HepG2 (cell line): Measurements from ENCODE around the gene WLS. TPM values are rescaled to one million over a fixed set of nuclear protein-coding genes. Genes with fewer than 3 reads are reported as not detected.

Source experiments
- ATAC-seq: fragments of 200-7000 bp; cut with Tn5 transposase; 3 replicates; pipeline ENCODE4 v1.9.1; 2020; ENCODE audit warnings: mild to moderate bottlenecking, moderate library complexity
- BruUV-seq: library from RNA; stranded (reverse); fragments of 400-500 nt; replicated peaks from 2 replicates; lab custom pipeline; 2021; lab: Mats Ljungman, UMichigan
- CTCF ChIA-PET: fragments of 300-600 bp; formaldehyde crosslinking; extraction: SDS; loops from one replicate; lab custom pipeline; 2021; ENCODE audit warnings: low total read pairs, inconsistent platforms, low intra/inter-chr PET ratio; lab: Yijun Ruan, JAX
- POLR2A ChIA-PET: fragments of 350-600 bp; sonication (Branson Sonifier 250); formaldehyde crosslinking; loops from one replicate; lab custom pipeline; 2020; ENCODE audit warnings: antibody characterized with exemption, inconsistent platforms; lab: Yijun Ruan, JAX
- DNase-seq: peaks from one replicate; pipeline ENCODE4 v3.0.0-alpha.2; 2015; ENCODE audit warnings: low spot score
- FAIRE-seq: peaks from 3 replicates; lab custom pipeline; 2011; peaks lifted over from hg19 to GRCh38; lab: Jason Lieb, UNC
- H2AFZ ChIP-seq: one replicate; pipeline ENCODE4 v1.6.1; 2011; ENCODE audit warnings: low read length, inconsistent platforms
- H3K27ac ChIP-seq: fragments of 300-600 bp; 3 replicates; pipeline ENCODE4 v1.8.0; 2011; ENCODE audit warnings: mixed run types, mild to moderate bottlenecking, mixed read lengths, low read length, inconsistent platforms; ENCODE audit not compliant: insufficient read depth; ENCODE audit errors: extremely low read length
- H3K27me3 ChIP-seq, 2 experiments: fragments of 200-600 bp in 1 of 2; 2 replicates in 1 of 2; 3 replicates in 1 of 2; pipeline versions ENCODE4 v1.6.0 to v1.8.0; 2011; ENCODE audit warnings: low read length in 2 of 2, mild to moderate bottlenecking in 2 of 2, moderate library complexity in 2 of 2, inconsistent platforms in 1 of 2; ENCODE audit not compliant: insufficient read depth in 2 of 2, control insufficient read depth in 1 of 2
- H3K36me3 ChIP-seq, 2 experiments: fragments of 200-600 bp in 1 of 2; replicated peaks in 1 of 2; 2 replicates in 1 of 2; 3 replicates in 1 of 2; pipeline versions ENCODE4 v1.5.1 to v1.8.0; 2011; ENCODE audit warnings: low read length in 2 of 2, inconsistent platforms in 1 of 2; ENCODE audit not compliant: insufficient read depth in 2 of 2, control insufficient read depth in 1 of 2
- H3K4me1 ChIP-seq: 2 replicates; pipeline ENCODE4 v1.5.1; 2012; ENCODE audit warnings: low read length, inconsistent platforms; ENCODE audit not compliant: insufficient read depth
- H3K4me2 ChIP-seq: 2 replicates; pipeline ENCODE4 v1.6.0; 2011; ENCODE audit warnings: low read depth, low read length, inconsistent platforms
- H3K4me3 ChIP-seq, 3 experiments: fragments of 200-600 bp in 1 of 3; sonication (generic), shearing (Covaris generic) in 1 of 3; replicated peaks in 1 of 3; 2 replicates each; pipeline ENCODE4 v1.5.1; 2011 to 2016; ENCODE audit warnings: low read length in 3 of 3, inconsistent platforms in 2 of 3, low read depth in 2 of 3, mild to moderate bottlenecking in 2 of 3, control low read depth in 1 of 3, mixed read lengths in 1 of 3; ENCODE audit not compliant: insufficient read depth in 1 of 3
- H3K79me2 ChIP-seq: one replicate; pipeline ENCODE4 v1.6.1; 2011; ENCODE audit warnings: low read length, inconsistent platforms; ENCODE audit not compliant: insufficient read depth
- H3K9ac ChIP-seq: 2 replicates; pipeline ENCODE4 v1.6.0; 2011; ENCODE audit warnings: mild to moderate bottlenecking, low read depth, low read length, inconsistent platforms; ENCODE audit not compliant: insufficient read depth
- H3K9me3 ChIP-seq: 2 replicates; pipeline ENCODE4 v1.5.1; 2012; ENCODE audit warnings: mild to moderate bottlenecking, low read length
- H4K20me1 ChIP-seq: 2 replicates; pipeline ENCODE4 v1.6.0; 2011; ENCODE audit warnings: inconsistent platforms, mild to moderate bottlenecking, low read length, moderate library complexity; ENCODE audit not compliant: insufficient read depth
- ATF7 ChIP-seq, 2 experiments: fragments of 450-650 bp in 1 of 2; sonication (generic) in 1 of 2; formaldehyde crosslinking in 1 of 2; IDR thresholded peaks; 2 replicates each; pipeline versions ENCODE4 v1.4.0 to v1.6.1; 2016 to 2020; ENCODE audit warnings: antibody characterized with exemption in 1 of 2, mild to moderate bottlenecking in 1 of 2, missing genetic modification reagents in 1 of 2
- BHLHE40 ChIP-seq: IDR thresholded peaks from 2 replicates; pipeline ENCODE4 v1.6.1; 2011; ENCODE audit warnings: low read length, improper control_type of control experiment
- GMEB1 ChIP-seq: sonication (generic); formaldehyde crosslinking; IDR thresholded peaks from 2 replicates; pipeline ENCODE4 v1.5.1; 2020; ENCODE audit warnings: missing genetic modification reagents, mild to moderate bottlenecking, borderline replicate concordance
- IKZF5 ChIP-seq: IDR thresholded peaks from 2 replicates; pipeline ENCODE4 v1.6.1; 2018; ENCODE audit warnings: missing genetic modification reagents, mild to moderate bottlenecking, missing compliant biosample characterization
- NFRKB ChIP-seq: fragments of 450-650 bp; IDR thresholded peaks from 2 replicates; pipeline ENCODE4 v1.6.1; 2017
- REPIN1 ChIP-seq: sonication (generic); formaldehyde crosslinking; IDR thresholded peaks from 2 replicates; pipeline ENCODE4 v1.8.0; 2022; ENCODE audit warnings: missing genetic modification reagents, low read depth, mild to moderate bottlenecking, borderline replicate concordance
- SRSF4 ChIP-seq: fragments of 200-400 bp; formaldehyde crosslinking; IDR thresholded peaks from one replicate; pipeline ENCODE4 v1.6.1; 2018; ENCODE audit warnings: mild to moderate bottlenecking, low read depth, low read length, moderate library complexity; ENCODE audit not compliant: poor library complexity, severe bottlenecking
- SSRP1 ChIP-seq: IDR thresholded peaks from 2 replicates; pipeline ENCODE4 v1.6.1; 2016; ENCODE audit warnings: control low read depth
- ZNF18 ChIP-seq: sonication (generic); formaldehyde crosslinking; IDR thresholded peaks from 2 replicates; pipeline ENCODE4 v1.8.0; 2022; ENCODE audit warnings: mild to moderate bottlenecking, missing genetic modification reagents; ENCODE audit not compliant: insufficient replicate concordance
- ZNF546 ChIP-seq: sonication (generic); formaldehyde crosslinking; conservative IDR thresholded peaks from 2 replicates; pipeline ENCODE4 v1.8.1; 2023; ENCODE audit warnings: mild to moderate bottlenecking, missing genetic modification reagents
- ZNF724P ChIP-seq: sonication (generic); formaldehyde crosslinking; IDR thresholded peaks from 2 replicates; pipeline ENCODE4 v1.8.0; 2022; ENCODE audit warnings: missing genetic modification reagents, borderline replicate concordance
- ZNF781 ChIP-seq: sonication (generic); formaldehyde crosslinking; IDR thresholded peaks from 2 replicates; pipeline ENCODE4 v1.5.1; 2020; ENCODE audit warnings: borderline replicate concordance, mild to moderate bottlenecking, missing genetic modification reagents; ENCODE audit errors: not compliant biosample characterization
- WGBS: methylation state at CpG from one replicate; pipeline ENCODE4 v1.1.6; 2017; ENCODE audit warnings: low lambda C conversion rate; 5-methylcytosine and 5-hydroxymethylcytosine counted together
- in situ Hi-C: cut with HindIII; loops from 2 replicates; pipeline ENCODE4 v1.10.0; 2017; ENCODE audit warnings: low pct_unique_long_range_greater_than_20kb; ENCODE audit not compliant: extremely low pct_ligation_motif_present
- intact Hi-C: fragments of 100-400 bp; cut with micrococcal nuclease; formaldehyde crosslinking; loops from one replicate; pipeline ENCODE4 v1.10.0; 2022; ENCODE audit not compliant: unreplicated experiment
- polyA plus RNA-seq, 8 experiments: library from polyadenylated mRNA; depleted of rRNA in 3 of 8; stranded (reverse) in 7 of 8; unstranded in 1 of 8; fragments of >200 nt; fragmentation: Illumina TruSeq in 4 of 8; extraction: Trizol in 4 of 8; gene quantifications; 2 replicates each; pipeline versions ENCODE4 v1.2.1 to v1.2.3, GENCODE V29; 2011 to 2016; ENCODE audit warnings: low read depth in 4 of 8, missing spikeins in 1 of 8, mixed read lengths in 1 of 8; ENCODE audit not compliant: insufficient read depth in 1 of 8
- total RNA-seq, 5 experiments: library from RNA; depleted of rRNA; stranded (reverse); fragments of >200 nt; fragmentation: Illumina TruSeq; extraction: Trizol; gene quantifications; 2 replicates each; pipeline ENCODE4 v1.2.3, GENCODE V29; 2016; ENCODE audit warnings: low read depth in 1 of 5

WLS gene
- total and polyA plus RNA-seq, 2 of the 13 experiments (the other 11 are each of a cell fraction or from before 2014, with no cell fraction given): not detected

- H3K36me3 ChIP-seq: no peaks in the 10 kb centered on the region
- no peak for ATAC-seq
- no peak for TF ChIP-seq IKZF5 (CRISPR knock-in tag)
- TF ChIP-seq BHLHE40: no peak
- TF ChIP-seq SSRP1 (CRISPR knock-in tag): no peak
- TF ChIP-seq ZNF546 (CRISPR knock-in tag): no peak
- TF ChIP-seq ZNF18 (CRISPR knock-in tag): no peak
- TF ChIP-seq ATF7 (IDR thresholded peaks at IDR 0.05): no peak
- TF ChIP-seq ATF7 (CRISPR knock-in tag; IDR thresholded peaks at IDR 0.05): no peak
- no peak for TF ChIP-seq GMEB1
- TF ChIP-seq NFRKB: no peak
- no peak for TF ChIP-seq SRSF4
- no peak for TF ChIP-seq ZNF724P (CRISPR knock-in tag)
- TF ChIP-seq ZNF781 (CRISPR knock-in tag): no peak
- TF ChIP-seq REPIN1 (CRISPR knock-in tag): no peak
- intact Hi-C loops (no loop called here), in situ Hi-C loops (loop anchor here (5.0 kb wide), 1 partner anchor 255 kb away; no protein-coding TSS in a partner anchor)
- H4K20me1 ChIP-seq: no peaks in the 10 kb centered on the region
- no peak overlapping the region for H3K27ac ChIP-seq
- H3K9ac ChIP-seq: no peak overlapping the region
- H3K4me1 ChIP-seq: no peaks in the 10 kb centered on the region
- no peak for DNase-seq
- H3K79me2 ChIP-seq: no peaks in the 10 kb centered on the region
- no peaks in the 10 kb centered on the region for H3K9me3 ChIP-seq
- ChIA-PET POLR2A (no interaction called here), CTCF (no interaction called here)
- no peak overlapping the region for H3K4me3 ChIP-seq
- H3K4me2 ChIP-seq: no peak overlapping the region
- 0 out of 5 replicates have a peak, but pooled peaks cover 0 to 3% of the 10 kb centered on the region in 2 experiments for H3K27me3 ChIP-seq
- 29% methylated on average over 6 of the region's 8 CpGs for WGBS
- no TSS peak for BruUV-seq
- no peak overlapping the region for H2AFZ ChIP-seq
- no peak for FAIRE-seq
Observed at GRCh38 chr1:68107771-68108170, 124.6 kb downstream of the WLS start.
